Thoracic aorta (tissue), 2 donors: Measurements from ENCODE around the gene ANO10. TPM values are rescaled to one million over a fixed set of nuclear protein-coding genes. Genes with fewer than 3 reads are reported as not detected.
"Not testable (repeated sequence)": the region's sequence is repeated elsewhere in the genome, so short reads cannot be mapped to it uniquely, and the experiment has no call there.

Experiments used
- ATAC-seq: fragments of 150-250 bp; one replicate; pipeline ENCODE4 v1.8.0; 2017; ENCODE audit warnings: low read depth; ENCODE audit not compliant: insufficient number of reproducible peaks, low FRiP score
- DNase-seq: peaks from one replicate; pipeline ENCODE4 v3.0.0-alpha.2; 2020; ENCODE audit warnings: low spot score
- H3K27ac ChIP-seq, 2 donors: fragments of 200-600 bp; sonication (generic); 1 replicate in 1 of 2; 2 replicates in 1 of 2; pipeline ENCODE4 v1.5.1; 2016; ENCODE audit warnings: mild to moderate bottlenecking in 2 of 2, moderate library complexity in 2 of 2
- H3K27me3 ChIP-seq: fragments of 200-600 bp; sonication (generic); replicated peaks from 2 replicates; pipeline ENCODE4 v1.6.0; 2016; ENCODE audit warnings: mild to moderate bottlenecking; ENCODE audit not compliant: insufficient read depth
- H3K36me3 ChIP-seq: fragments of 200-600 bp; sonication (generic); one replicate; pipeline ENCODE4 v1.5.1; 2016
- H3K4me1 ChIP-seq, 2 donors: fragments of 200-600 bp; sonication (generic); 1 replicate in 1 of 2; 2 replicates in 1 of 2; pipeline versions ENCODE4 v1.5.1 to v1.6.0; 2016; ENCODE audit warnings: low read depth in 2 of 2, mild to moderate bottlenecking in 1 of 2; ENCODE audit not compliant: control insufficient read depth in 1 of 2
- H3K4me3 ChIP-seq: fragments of 200-600 bp; sonication (generic); 2 replicates; pipeline ENCODE4 v1.5.1; 2016; ENCODE audit warnings: mild to moderate bottlenecking
- H3K9me3 ChIP-seq: fragments of 200-600 bp; sonication (generic); 2 replicates; pipeline ENCODE4 v1.5.1; 2016
- CTCF ChIP-seq: fragments of 200-600 bp; sonication (generic); IDR thresholded peaks from one replicate; pipeline ENCODE4 v1.5.1; 2019; ENCODE audit warnings: antibody characterized with exemption
- total RNA-seq, 2 donors: library from RNA; depleted of rRNA; stranded (reverse); fragments of >200 nt; gene quantifications; one replicate each; pipeline versions ENCODE4 v1.1.0 to v1.2.3, GENCODE V29; 2016

Gene ANO10
- total RNA-seq, 2 donors from 2014 or later: 22.4 to 23.2 TPM

- no peak overlapping the region for H3K27ac ChIP-seq
- no peaks in the 10 kb centered on the region for H3K36me3 ChIP-seq
- ATAC-seq: no peak
- H3K4me3 ChIP-seq: no peak overlapping the region
- no peak for DNase-seq
- H3K9me3 ChIP-seq: no peaks in the 10 kb centered on the region
- no peak for TF ChIP-seq CTCF
- H3K4me1 ChIP-seq: no peaks in the 10 kb centered on the region
- H3K27me3 ChIP-seq: no peaks in the 10 kb centered on the region
These were observed 7.8 kb downstream of the ANO10 start for GRCh38 chr3:43613976-43614375.

- H3K4me1 ChIP-seq: no peaks in the 10 kb centered on the region
- no peak overlapping the region for H3K27ac ChIP-seq
- TF ChIP-seq CTCF: no peak
- no peak overlapping the region for H3K4me3 ChIP-seq
- H3K27me3 ChIP-seq: no peaks in the 10 kb centered on the region
- ATAC-seq (no peak), DNase-seq (no peak)
- no peaks in the 10 kb centered on the region for H3K9me3 ChIP-seq
- no peaks in the 10 kb centered on the region for H3K36me3 ChIP-seq
These were observed 9.4 kb downstream of the ANO10 start for GRCh38 chr3:43612419-43612818.

- Histone ChIP-seq H3K27me3 (no peaks in the 10 kb centered on the region), H3K4me3 (no peak overlapping the region), H3K27ac (no peak overlapping the region), H3K36me3 (peaks cover 4% of the 10 kb centered on the region), H3K4me1 (no peaks in the 10 kb centered on the region), H3K9me3 (no peaks in the 10 kb centered on the region)
- ATAC-seq: no peak
- TF ChIP-seq CTCF: no peak
- no peak for DNase-seq
These were observed 12.4 kb downstream of the ANO10 start for GRCh38 chr3:43609406-43609805.

- peaks cover 4% of the 10 kb centered on the region for H3K36me3 ChIP-seq
- no peaks in the 10 kb centered on the region for H3K4me1 ChIP-seq
- H3K9me3 ChIP-seq: no peaks in the 10 kb centered on the region
- no peak for ATAC-seq
- H3K27ac ChIP-seq: no peak overlapping the region
- no peaks in the 10 kb centered on the region for H3K27me3 ChIP-seq
- no peak overlapping the region for H3K4me3 ChIP-seq
- DNase-seq: no peak
- no peak for TF ChIP-seq CTCF
These were observed 13.1 kb downstream of the ANO10 start for GRCh38 chr3:43608751-43609150.

- no peak for ATAC-seq
These were observed 15.5 kb downstream of the ANO10 start for GRCh38 chr3:43606284-43606683.

GRCh38 chr3:43599959-43600358 lies 21.9 kb downstream of the ANO10 start:
- not testable (repeated sequence) for H3K36me3 ChIP-seq, H3K4me1 ChIP-seq, DNase-seq, H3K27me3 ChIP-seq, H3K9me3 ChIP-seq, H3K27ac ChIP-seq, H3K4me3 ChIP-seq, ATAC-seq

More at GRCh38 chr3:43606284-43606683, 15.5 kb downstream of the ANO10 start:
- no peak overlapping the region for H3K27ac ChIP-seq
- H3K27me3 ChIP-seq: no peaks in the 10 kb centered on the region
- H3K36me3 ChIP-seq: peaks cover 4% of the 10 kb centered on the region
- no peaks in the 10 kb centered on the region for H3K9me3 ChIP-seq
- no peaks in the 10 kb centered on the region for H3K4me1 ChIP-seq
- TF ChIP-seq CTCF: no peak
- H3K4me3 ChIP-seq: no peak overlapping the region
- DNase-seq: no peak
